ENCODE results near the gene CCDC6. TPM values are rescaled to one million over a fixed set of nuclear protein-coding genes. Genes with fewer than 3 reads are reported as not detected.

The CCDC6 gene
- total RNA-seq, 2 donors from 2014 or later = 48.1 to 65.0 TPM

GRCh38 chr10:59741048-59741447, 165.3 kb downstream of the CCDC6 start:
- no peaks in the 10 kb centered on the region for H3K36me3 ChIP-seq
- DNase-seq (ENCODE audit: low spot score) = no peak
- H3K4me1 ChIP-seq (replicated peaks) = no peaks in the 10 kb centered on the region
- H3K27me3 ChIP-seq (replicated peaks; ENCODE audit: insufficient read depth) = no peaks in the 10 kb centered on the region
- intact Hi-C loops (cut with DNase I) = no loop called here
- no peak overlapping the region for H3K27ac ChIP-seq
- no peak for TF ChIP-seq POLR2AphosphoS5 (IDR thresholded peaks at IDR 0.05)
- TF ChIP-seq CTCF (IDR thresholded peaks at IDR 0.05) = no peak
- TF ChIP-seq POLR2A (IDR thresholded peaks at IDR 0.05) = no peak
- no peak overlapping the region for H3K4me3 ChIP-seq
- no peaks in the 10 kb centered on the region for H3K9me3 ChIP-seq

Other genes starting within 250 kb of the CCDC6 start
- gene SLC16A9, start 196.7 kb downstream of the CCDC6 start, total RNA-seq = 10 to 100 TPM in 1 of 2 donors, 1 to 10 TPM in 1; 9.8 to 15.7 TPM
- gene MRLN, start 153.1 kb downstream of the CCDC6 start, total RNA-seq = not detected

Data from prostate gland (tissue), 2 donors.